Vagina (tissue), 2 donors: ENCODE data around the gene MAP7. TPM values are rescaled to one million over a fixed set of nuclear protein-coding genes. Genes with fewer than 3 reads are reported as not detected.
"Not testable (repeated sequence)": the region's sequence is repeated elsewhere in the genome, so short reads cannot be mapped to it uniquely, and the experiment has no call there.

Experiments
- DNase-seq, 2 donors: peaks; one replicate each; pipeline ENCODE4 v3.0.0-alpha.2; 2017; ENCODE audit errors: extremely low spot score in 2 of 2
- H3K27ac ChIP-seq: fragments of 200-600 bp; sonication (generic); one replicate; pipeline ENCODE4 v1.5.1; 2019
- H3K27me3 ChIP-seq: fragments of 200-600 bp; sonication (generic); one replicate; pipeline ENCODE4 v1.5.1; 2019
- H3K36me3 ChIP-seq, 2 donors: fragments of 200-600 bp; sonication (generic); one replicate each; pipeline ENCODE4 v1.5.1; 2017 to 2019
- H3K4me1 ChIP-seq: fragments of 200-600 bp; sonication (generic); one replicate; pipeline ENCODE4 v1.5.1; 2019
- H3K4me3 ChIP-seq, 2 donors: fragments of 200-600 bp; sonication (generic); 1 replicate in 1 of 2; 2 replicates in 1 of 2; pipeline ENCODE4 v1.5.1; 2016 to 2019
- H3K9me3 ChIP-seq: fragments of 200-600 bp; sonication (generic); one replicate; pipeline ENCODE4 v1.5.1; 2019
- POLR2A ChIP-seq, 2 donors: fragments of 450-650 bp; IDR thresholded peaks; one replicate each; pipeline ENCODE4 v1.6.1; 2017; ENCODE audit warnings: antibody characterized with exemption in 2 of 2, mild to moderate bottlenecking in 2 of 2, moderate library complexity in 2 of 2
- POLR2AphosphoS5 ChIP-seq, 2 donors: sonication (generic); formaldehyde crosslinking; IDR thresholded peaks; one replicate each; pipeline ENCODE4 v1.9.0; 2017; ENCODE audit warnings: antibody characterized with exemption in 2 of 2, mild to moderate bottlenecking in 2 of 2, low read depth in 1 of 2; ENCODE audit not compliant: insufficient read depth in 1 of 2
- intact Hi-C: fragments of 100-400 bp; cut with DNase I; formaldehyde crosslinking; loops from one replicate; pipeline ENCODE4 v1.15.1; 2023
- total RNA-seq: library from RNA; depleted of rRNA; stranded (reverse); fragments of >200 nt; gene quantifications from one replicate; pipeline ENCODE4 v1.2.3, GENCODE V29; 2016
- TF ChIP-seq, protein P1 (sequence below), 3 experiments: fragments of 450-650 bp in 2 of 3; fragments of 200-600 bp in 1 of 3; sonication (generic) in 1 of 3; IDR thresholded peaks; one replicate each; pipeline ENCODE4 v1.5.1; 2017 to 2019; ENCODE audit warnings: antibody characterized with exemption in 3 of 3, mild to moderate bottlenecking in 2 of 3, moderate library complexity in 2 of 3

Gene MAP7
- total RNA-seq, 1 donor from 2014 or later, result 9.3 TPM

DNA sequence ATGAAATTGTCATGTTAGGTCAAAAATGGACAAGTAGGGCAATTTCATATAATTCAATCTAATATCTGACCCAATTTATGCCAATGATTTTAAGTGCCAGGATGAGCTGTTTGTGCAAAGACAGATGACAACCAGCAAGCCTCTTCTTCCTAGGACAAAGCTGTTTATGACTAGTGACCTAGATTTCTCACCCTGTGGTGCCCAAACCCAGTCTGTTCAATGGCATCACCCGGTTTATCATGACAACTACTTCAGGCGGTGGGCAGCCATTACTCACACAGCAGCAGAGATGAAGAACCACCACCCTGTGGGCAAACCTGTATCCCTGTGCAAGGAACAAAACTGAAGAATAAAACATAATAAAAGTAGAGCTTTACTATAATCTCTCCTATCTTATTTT, 59.0 kb downstream of the MAP7 start:
- intact Hi-C loops, result no loop called here
- Histone ChIP-seq H3K4me1 (no peaks in the 10 kb centered on the region), H3K27ac (no peak overlapping the region), H3K27me3 (no peaks in the 10 kb centered on the region), H3K9me3 (no peaks in the 10 kb centered on the region), H3K4me3 (no peak overlapping the region), H3K36me3 (no peaks in the 10 kb centered on the region)
- TF ChIP-seq, protein P1, sequence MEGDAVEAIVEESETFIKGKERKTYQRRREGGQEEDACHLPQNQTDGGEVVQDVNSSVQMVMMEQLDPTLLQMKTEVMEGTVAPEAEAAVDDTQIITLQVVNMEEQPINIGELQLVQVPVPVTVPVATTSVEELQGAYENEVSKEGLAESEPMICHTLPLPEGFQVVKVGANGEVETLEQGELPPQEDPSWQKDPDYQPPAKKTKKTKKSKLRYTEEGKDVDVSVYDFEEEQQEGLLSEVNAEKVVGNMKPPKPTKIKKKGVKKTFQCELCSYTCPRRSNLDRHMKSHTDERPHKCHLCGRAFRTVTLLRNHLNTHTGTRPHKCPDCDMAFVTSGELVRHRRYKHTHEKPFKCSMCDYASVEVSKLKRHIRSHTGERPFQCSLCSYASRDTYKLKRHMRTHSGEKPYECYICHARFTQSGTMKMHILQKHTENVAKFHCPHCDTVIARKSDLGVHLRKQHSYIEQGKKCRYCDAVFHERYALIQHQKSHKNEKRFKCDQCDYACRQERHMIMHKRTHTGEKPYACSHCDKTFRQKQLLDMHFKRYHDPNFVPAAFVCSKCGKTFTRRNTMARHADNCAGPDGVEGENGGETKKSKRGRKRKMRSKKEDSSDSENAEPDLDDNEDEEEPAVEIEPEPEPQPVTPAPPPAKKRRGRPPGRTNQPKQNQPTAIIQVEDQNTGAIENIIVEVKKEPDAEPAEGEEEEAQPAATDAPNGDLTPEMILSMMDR (IDR thresholded peaks at IDR 0.05), result no peak
- no peak for TF ChIP-seq POLR2AphosphoS5 (IDR thresholded peaks at IDR 0.05; ENCODE audit: insufficient read depth in 1 of 2, low read depth in 1 of 2)
- DNase-seq, result no peak

DNA sequence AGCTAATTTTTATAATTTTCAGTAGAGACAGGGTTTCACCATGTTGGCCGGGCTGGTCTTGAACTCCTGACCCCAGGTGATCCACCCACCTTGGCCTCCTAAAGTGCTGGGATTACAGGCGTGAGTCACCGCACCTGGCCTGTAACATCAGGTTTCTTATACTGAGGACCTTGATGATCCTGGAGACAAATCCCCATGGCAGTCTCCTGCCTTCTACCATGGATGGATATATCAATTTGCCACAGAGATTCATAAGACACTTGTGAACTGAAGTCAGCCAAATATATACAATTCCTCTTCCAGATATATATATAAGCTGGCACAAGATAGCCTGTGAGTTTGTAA, 60.6 kb downstream of the MAP7 start:
- H3K27ac ChIP-seq, intact Hi-C loops: not testable (repeated sequence)

DNA sequence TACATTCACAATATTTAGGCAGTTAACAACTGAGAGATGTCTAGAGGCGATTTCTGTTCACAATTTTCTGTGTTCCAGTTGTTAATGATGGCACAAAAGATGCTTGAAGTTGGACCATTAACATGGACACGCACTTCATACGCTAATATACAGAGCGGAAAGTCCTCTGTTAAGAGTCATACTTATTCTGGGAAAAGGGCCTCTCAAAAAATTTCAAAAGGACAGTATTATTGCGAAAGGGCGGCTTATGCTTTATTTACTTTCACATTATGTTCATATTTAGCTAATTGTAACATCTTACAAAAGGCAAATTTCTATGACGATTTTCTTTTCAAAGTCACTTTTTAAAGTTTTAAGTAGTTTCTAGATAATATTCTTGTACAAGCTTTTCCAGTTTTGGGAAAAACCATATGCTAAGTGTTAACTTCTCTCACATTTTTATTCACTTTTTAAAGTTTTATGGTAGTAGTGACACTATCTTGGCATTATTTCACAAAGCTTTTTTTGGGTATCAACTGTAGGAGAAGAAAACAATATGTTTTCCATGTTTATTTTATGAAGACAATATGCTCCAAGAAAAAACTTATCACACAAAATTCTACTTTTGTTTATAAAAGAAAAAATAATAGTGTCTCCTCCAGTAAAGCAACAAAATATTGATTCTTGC, 62.3 kb downstream of the MAP7 start:
- TF ChIP-seq POLR2AphosphoS5 (IDR thresholded peaks at IDR 0.05; ENCODE audit: insufficient read depth in 1 of 2, low read depth in 1 of 2) (no peak), POLR2A (IDR thresholded peaks at IDR 0.05) (no peak)
- TF ChIP-seq, protein P1 (IDR thresholded peaks at IDR 0.05), result no peak
- DNase-seq, result no peak
- intact Hi-C loops, result no loop called here
- Histone ChIP-seq H3K27me3 (no peaks in the 10 kb centered on the region), H3K4me3 (no peak overlapping the region), H3K36me3 (no peaks in the 10 kb centered on the region), H3K9me3 (no peaks in the 10 kb centered on the region), H3K4me1 (no peaks in the 10 kb centered on the region), H3K27ac (no peak overlapping the region)

More for the DNA sequence above, 60.6 kb downstream of the MAP7 start:
- DNase-seq, H3K9me3 ChIP-seq, H3K4me1 ChIP-seq, H3K36me3 ChIP-seq, H3K4me3 ChIP-seq, H3K27me3 ChIP-seq: not testable (repeated sequence)

DNA sequence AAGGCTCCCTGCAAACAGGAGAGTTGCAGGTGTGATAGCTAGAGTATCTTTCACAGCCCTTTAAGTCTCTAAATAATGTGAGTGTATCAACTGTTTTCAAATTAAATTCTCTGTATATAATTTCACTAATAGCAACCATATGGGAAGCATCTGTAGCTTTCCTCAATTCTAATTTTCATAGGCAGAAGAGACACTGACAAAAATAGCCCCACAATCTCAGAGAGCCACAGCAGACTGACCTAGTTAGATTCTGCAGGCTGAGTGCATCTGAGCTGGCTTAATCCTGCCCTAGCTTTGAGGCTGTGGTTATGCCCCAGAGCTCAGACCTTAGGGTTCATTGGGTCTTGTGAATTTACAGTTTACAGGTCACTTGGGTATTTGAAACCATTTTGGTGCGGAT, 63.9 kb downstream of the MAP7 start:
- H3K4me1 ChIP-seq, result no peaks in the 10 kb centered on the region
- TF ChIP-seq POLR2AphosphoS5 (IDR thresholded peaks at IDR 0.05; ENCODE audit: insufficient read depth in 1 of 2, low read depth in 1 of 2) (no peak), POLR2A (IDR thresholded peaks at IDR 0.05) (no peak)
- TF ChIP-seq, protein P1 (IDR thresholded peaks at IDR 0.05), result no peak
- H3K36me3 ChIP-seq, result no peaks in the 10 kb centered on the region
- H3K27me3 ChIP-seq, result no peaks in the 10 kb centered on the region
- H3K4me3 ChIP-seq, result no peak overlapping the region
- H3K9me3 ChIP-seq, result no peaks in the 10 kb centered on the region
- DNase-seq, result no peak
- H3K27ac ChIP-seq, result no peak overlapping the region
- intact Hi-C loops, result no loop called here

DNA sequence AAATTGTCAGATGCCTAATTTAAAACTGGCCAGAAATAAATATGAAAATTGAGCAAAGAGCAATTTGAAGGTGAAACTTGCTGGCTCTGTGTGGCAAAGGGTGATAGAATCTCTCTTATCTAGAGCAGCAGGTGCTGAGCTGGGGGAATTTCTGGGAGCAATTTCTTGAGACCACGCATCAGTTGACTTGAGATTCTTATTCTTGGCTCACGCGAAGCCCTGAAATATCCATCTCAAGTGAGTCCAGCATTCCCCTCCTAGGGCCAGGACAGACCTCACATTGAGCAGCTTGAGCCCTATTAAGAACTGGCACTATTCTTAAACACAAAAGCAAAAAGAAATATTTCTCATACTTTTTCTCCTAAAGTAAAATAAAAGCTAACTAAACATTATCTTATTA, 66.3 kb downstream of the MAP7 start:
- no peaks in the 10 kb centered on the region for H3K36me3 ChIP-seq
- no peak for DNase-seq
- no peaks in the 10 kb centered on the region for H3K4me1 ChIP-seq
- H3K27ac ChIP-seq, result no peak overlapping the region
- no peaks in the 10 kb centered on the region for H3K9me3 ChIP-seq
- no peak for TF ChIP-seq POLR2A (IDR thresholded peaks at IDR 0.05)
- TF ChIP-seq, protein P1 (IDR thresholded peaks at IDR 0.05), result no peak
- no peak for TF ChIP-seq POLR2AphosphoS5 (IDR thresholded peaks at IDR 0.05; ENCODE audit: insufficient read depth in 1 of 2, low read depth in 1 of 2)
- H3K27me3 ChIP-seq, result no peaks in the 10 kb centered on the region
- H3K4me3 ChIP-seq, result no peak overlapping the region
- intact Hi-C loops, result no loop called here

DNA sequence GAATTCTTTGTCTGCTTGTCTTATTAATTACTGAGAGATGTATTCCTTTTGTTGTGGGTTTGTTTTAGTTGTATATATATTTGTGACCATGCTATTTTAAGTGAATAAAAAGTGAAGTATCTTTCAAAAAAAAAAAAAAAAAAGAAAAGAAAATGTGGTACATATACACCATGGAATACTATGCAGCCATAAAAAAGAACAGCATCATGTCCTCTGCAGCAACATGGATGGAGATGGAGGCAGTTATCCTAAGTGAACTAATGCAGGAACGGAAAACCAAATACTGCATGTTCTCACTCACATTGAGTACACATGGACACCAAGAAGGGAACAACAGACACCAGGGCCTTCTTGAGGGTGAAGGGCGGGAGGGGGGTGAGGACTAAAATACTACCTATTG, 67.2 kb downstream of the MAP7 start:
- H3K4me1 ChIP-seq, H3K4me3 ChIP-seq, H3K27ac ChIP-seq, H3K27me3 ChIP-seq, H3K9me3 ChIP-seq, DNase-seq, H3K36me3 ChIP-seq, intact Hi-C loops: not testable (repeated sequence)
